Endothelial cell of umbilical vein (primary cell): ENCODE results near the gene CLIP2. TPM values are rescaled to one million over a fixed set of nuclear protein-coding genes. Genes with fewer than 3 reads are reported as not detected.

Experiments
- BruUV-seq: library from RNA; stranded (reverse); fragments of 400-500 nt; replicated peaks from 2 replicates; lab custom pipeline; 2021; lab: Mats Ljungman, UMichigan
- CTCF ChIA-PET: fragments of 300-600, 350-600 bp; sonication (Branson Sonifier 250); formaldehyde crosslinking; loops from one replicate; lab custom pipeline; 2021; ENCODE audit warnings: antibody characterized with exemption, inconsistent platforms; lab: Charles Lee
- POLR2A ChIA-PET: fragments of 300-600, 350-600 bp; sonication (Branson Sonifier 250); formaldehyde crosslinking; loops from one replicate; lab custom pipeline; 2021; ENCODE audit warnings: antibody characterized with exemption, inconsistent platforms; lab: Charles Lee
- DNase-seq: peaks from one replicate; pipeline ENCODE4 v3.0.0-alpha.2; 2011; ENCODE audit warnings: low read depth, low spot score
- FAIRE-seq: peaks from 2 replicates; lab custom pipeline; 2011; peaks lifted over from hg19 to GRCh38; lab: Jason Lieb, UNC
- H2AFZ ChIP-seq: 2 replicates; pipeline ENCODE4 v1.6.0; 2012; ENCODE audit warnings: low read depth, low read length, control low read depth, inconsistent platforms
- H3K27ac ChIP-seq: 2 replicates; pipeline ENCODE4 v1.5.1; 2011; ENCODE audit warnings: low read depth, mild to moderate bottlenecking, control low read depth, low read length, moderate library complexity; ENCODE audit not compliant: insufficient read depth
- H3K27me3 ChIP-seq, 2 experiments: 2 replicates each; pipeline versions ENCODE4 v1.6.0 to v1.6.1; 2011; ENCODE audit warnings: low read length in 2 of 2, mixed read lengths in 1 of 2; ENCODE audit not compliant: control insufficient read depth in 2 of 2, insufficient read depth in 2 of 2
- H3K36me3 ChIP-seq, 2 experiments: 2 replicates in 1 of 2; 3 replicates in 1 of 2; pipeline ENCODE4 v1.5.1; 2011; ENCODE audit warnings: low read length in 2 of 2, mild to moderate bottlenecking in 1 of 2, moderate library complexity in 1 of 2; ENCODE audit not compliant: control insufficient read depth in 2 of 2, insufficient read depth in 2 of 2; ENCODE audit errors: extremely low read depth in 1 of 2
- H3K4me1 ChIP-seq: 3 replicates; pipeline ENCODE4 v1.5.1; 2011; ENCODE audit warnings: mild to moderate bottlenecking, low read length; ENCODE audit not compliant: control insufficient read depth, insufficient read depth; ENCODE audit errors: extremely low read depth
- H3K4me2 ChIP-seq: 2 replicates; pipeline ENCODE4 v1.6.1; 2011; ENCODE audit warnings: low read length, control low read depth, mixed read lengths; ENCODE audit not compliant: insufficient read depth
- H3K4me3 ChIP-seq, 3 experiments: fragments of 200-600 bp in 1 of 3; sonication (generic), shearing (Covaris generic) in 1 of 3; replicated peaks in 1 of 3; 2 replicates each; pipeline ENCODE4 v1.5.1; 2011 to 2016; ENCODE audit warnings: control low read depth in 3 of 3, low read length in 3 of 3, mild to moderate bottlenecking in 2 of 3, inconsistent platforms in 1 of 3, low read depth in 1 of 3, moderate library complexity in 1 of 3; ENCODE audit not compliant: insufficient read depth in 1 of 3
- H3K79me2 ChIP-seq: 2 replicates; pipeline ENCODE4 v1.6.0; 2012; ENCODE audit warnings: low read length, inconsistent platforms; ENCODE audit not compliant: control insufficient read depth, insufficient read depth
- H3K9ac ChIP-seq: replicated peaks from 2 replicates; pipeline ENCODE3; 2011; ENCODE audit warnings: low read length, control low read depth; ENCODE audit not compliant: insufficient read depth; ENCODE audit errors: extremely low read depth
- H3K9me1 ChIP-seq: replicated peaks from 3 replicates; pipeline ENCODE4 v1.6.0; 2011; ENCODE audit warnings: mild to moderate bottlenecking, low read length; ENCODE audit not compliant: control insufficient read depth, insufficient read depth; ENCODE audit errors: extremely low read depth
- H3K9me3 ChIP-seq: replicated peaks from 2 replicates; pipeline ENCODE4 v1.5.1; 2012; ENCODE audit warnings: low read length, inconsistent platforms; ENCODE audit not compliant: control insufficient read depth, insufficient read depth
- H4K20me1 ChIP-seq: replicated peaks from 2 replicates; pipeline ENCODE3; 2011; ENCODE audit warnings: mild to moderate bottlenecking, low read length; ENCODE audit not compliant: control insufficient read depth, insufficient read depth; ENCODE audit errors: extremely low read depth
- EZH2 ChIP-seq: IDR thresholded peaks from 2 replicates; pipeline ENCODE4 v1.6.1; 2012; ENCODE audit warnings: borderline replicate concordance, low read depth, mild to moderate bottlenecking, moderate library complexity, low read length, inconsistent platforms; ENCODE audit not compliant: severe bottlenecking
- FOS ChIP-seq: IDR thresholded peaks from 2 replicates; pipeline ENCODE4 v1.6.1; 2011; ENCODE audit warnings: mild to moderate bottlenecking, low read length, moderate library complexity, borderline replicate concordance; ENCODE audit not compliant: insufficient read depth
- GATA2 ChIP-seq: IDR thresholded peaks from 2 replicates; pipeline ENCODE4 v1.7.0; 2011; ENCODE audit warnings: low read depth, mild to moderate bottlenecking, moderate library complexity, mixed read lengths, low read length; ENCODE audit not compliant: insufficient read length, insufficient read depth
- JUN ChIP-seq: IDR thresholded peaks from 2 replicates; pipeline ENCODE4 v1.6.1; 2011; ENCODE audit warnings: borderline replicate concordance, low read depth; ENCODE audit not compliant: insufficient read length, insufficient read depth
- MYC ChIP-seq: IDR thresholded peaks from one replicate; pipeline ENCODE4 v1.6.1; 2011; ENCODE audit warnings: mild to moderate bottlenecking, low read depth, low read length
- POLR2A ChIP-seq: IDR thresholded peaks from 2 replicates; pipeline ENCODE4 v1.6.1; 2012; ENCODE audit warnings: low read depth, mild to moderate bottlenecking, control low read depth, low read length
- POLR2AphosphoS5 ChIP-seq: IDR thresholded peaks from 2 replicates; pipeline ENCODE4 v1.6.1; 2012; ENCODE audit warnings: low read depth, mild to moderate bottlenecking, control low read depth, low read length, moderate library complexity; ENCODE audit not compliant: insufficient read depth
- dilution Hi-C: fragments of 300-500 bp; cut with MboI; formaldehyde crosslinking; loops from one replicate; pipeline ENCODE4 v1.15.0; 2019; ENCODE audit warnings: low sequenced_read_pairs; ENCODE audit not compliant: extremely low pct_ligation_motif_present
- intact Hi-C: fragments of 100-400 bp; cut with micrococcal nuclease; formaldehyde crosslinking; loops from one replicate; pipeline ENCODE4 v1.10.0; 2022
- polyA plus RNA-seq, 4 experiments: library from polyadenylated mRNA; depleted of rRNA in 3 of 4; stranded (reverse) in 3 of 4; unstranded in 1 of 4; fragments of >200 nt; gene quantifications; 2 replicates each; pipeline versions ENCODE4 v1.2.1 to v1.2.3, GENCODE V29; 2011 to 2012; ENCODE audit warnings: missing spikeins in 1 of 4
- total RNA-seq: library from RNA; stranded (reverse); gene quantifications from 2 replicates; pipeline ENCODE4 v1.2.3, GENCODE V29; 2021
- TF ChIP-seq, protein P1 (sequence below), 2 donors: IDR thresholded peaks; 1 replicate in 1 of 2; 2 replicates in 1 of 2; pipeline ENCODE4 v1.5.1; 2011; ENCODE audit warnings: low read length in 2 of 2, mild to moderate bottlenecking in 2 of 2, moderate library complexity in 2 of 2, control low read depth in 1 of 2, inconsistent platforms in 1 of 2, low read depth in 1 of 2; ENCODE audit not compliant: insufficient read depth in 1 of 2; ENCODE audit errors: extremely low read depth in 1 of 2
- TF ChIP-seq, protein P2 (sequence below): IDR thresholded peaks from 2 replicates; pipeline ENCODE4 v1.6.1; 2011; ENCODE audit not compliant: insufficient read depth, insufficient read length

CLIP2 gene
- total and polyA plus RNA-seq, 2 donors (not counting 3 experiments of a cell fraction or from before 2014, with no cell fraction given): 8.3 to 37.1 TPM

DNA sequence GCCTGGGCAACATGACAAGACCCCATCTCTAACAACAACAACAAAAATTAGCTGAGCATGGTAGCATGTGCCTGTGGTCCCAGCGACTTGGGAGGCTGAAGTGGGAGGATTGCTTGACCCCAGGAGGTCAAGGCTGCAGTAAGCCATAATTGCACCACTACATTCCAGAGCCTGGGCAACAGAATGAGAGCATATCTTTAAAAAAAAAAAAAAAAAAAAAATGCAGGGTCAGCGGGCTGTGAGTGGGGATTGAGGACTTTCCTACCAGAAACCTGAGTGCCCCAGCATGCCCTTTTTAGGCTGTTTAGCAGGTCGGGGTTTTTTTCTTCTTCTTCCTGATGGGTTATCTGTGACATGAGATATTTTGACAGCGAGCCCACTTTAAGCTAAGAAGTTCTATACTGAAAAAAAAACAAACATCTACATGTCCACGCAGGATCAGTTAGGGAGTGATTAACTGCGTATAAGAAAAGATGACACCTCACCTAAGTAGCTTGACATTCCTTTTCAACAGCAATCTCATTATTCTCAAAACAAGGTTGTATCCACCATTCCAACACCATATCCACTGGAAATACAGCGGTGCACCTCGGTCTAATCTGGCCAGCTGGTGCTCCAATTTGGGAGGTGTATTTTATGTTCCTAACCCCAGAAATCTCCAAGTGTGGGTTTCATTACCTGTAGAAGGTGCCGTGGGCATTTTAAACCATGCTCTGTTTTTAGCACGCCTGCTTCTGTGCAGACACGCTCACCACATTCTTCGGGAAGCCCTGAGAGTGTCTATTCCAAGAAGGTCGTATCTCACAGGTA lies 21.2 kb upstream of the CLIP2 start:
- Histone ChIP-seq H3K27me3 (no peaks in the 10 kb centered on the region), H3K9ac (no peak overlapping the region), H3K27ac (no peak overlapping the region), H2AFZ (no peak overlapping the region), H3K4me3 (no peak overlapping the region), H3K79me2 (no peaks in the 10 kb centered on the region), H3K9me3 (no peaks in the 10 kb centered on the region), H3K9me1 (no peaks in the 10 kb centered on the region), H3K4me1 (peaks cover 15% of the 10 kb centered on the region), H3K4me2 (no peak overlapping the region), H3K36me3 (no peaks in the 10 kb centered on the region), H4K20me1 (no peaks in the 10 kb centered on the region)
- ChIA-PET POLR2A (no interaction called here), CTCF (interaction anchor here (1.0 to 1.9 kb wide), 3 partner anchors 14 to 133 kb away, joined by 3 to 7 read pairs (median 5); partner anchors contain the start of gene RFC2)
- dilution Hi-C loops (no loop called here), intact Hi-C loops (no loop called here)
- TF ChIP-seq, protein P1, sequence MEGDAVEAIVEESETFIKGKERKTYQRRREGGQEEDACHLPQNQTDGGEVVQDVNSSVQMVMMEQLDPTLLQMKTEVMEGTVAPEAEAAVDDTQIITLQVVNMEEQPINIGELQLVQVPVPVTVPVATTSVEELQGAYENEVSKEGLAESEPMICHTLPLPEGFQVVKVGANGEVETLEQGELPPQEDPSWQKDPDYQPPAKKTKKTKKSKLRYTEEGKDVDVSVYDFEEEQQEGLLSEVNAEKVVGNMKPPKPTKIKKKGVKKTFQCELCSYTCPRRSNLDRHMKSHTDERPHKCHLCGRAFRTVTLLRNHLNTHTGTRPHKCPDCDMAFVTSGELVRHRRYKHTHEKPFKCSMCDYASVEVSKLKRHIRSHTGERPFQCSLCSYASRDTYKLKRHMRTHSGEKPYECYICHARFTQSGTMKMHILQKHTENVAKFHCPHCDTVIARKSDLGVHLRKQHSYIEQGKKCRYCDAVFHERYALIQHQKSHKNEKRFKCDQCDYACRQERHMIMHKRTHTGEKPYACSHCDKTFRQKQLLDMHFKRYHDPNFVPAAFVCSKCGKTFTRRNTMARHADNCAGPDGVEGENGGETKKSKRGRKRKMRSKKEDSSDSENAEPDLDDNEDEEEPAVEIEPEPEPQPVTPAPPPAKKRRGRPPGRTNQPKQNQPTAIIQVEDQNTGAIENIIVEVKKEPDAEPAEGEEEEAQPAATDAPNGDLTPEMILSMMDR (IDR thresholded peaks at IDR 0.05; ENCODE audit: extremely low read depth in 1 of 2, insufficient read depth in 1 of 2, low read depth in 1 of 2, low read length in 2 of 2): no peak
- TF ChIP-seq POLR2A (no peak), MYC (no peak), POLR2AphosphoS5 (no peak), FOS (no peak), JUN (no peak), EZH2 (no peak), GATA2 (no peak)
- TF ChIP-seq, protein P2, sequence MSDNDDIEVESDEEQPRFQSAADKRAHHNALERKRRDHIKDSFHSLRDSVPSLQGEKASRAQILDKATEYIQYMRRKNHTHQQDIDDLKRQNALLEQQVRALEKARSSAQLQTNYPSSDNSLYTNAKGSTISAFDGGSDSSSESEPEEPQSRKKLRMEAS: no peak
- FAIRE-seq (no peak), DNase-seq (no peak)
- no TSS peak for BruUV-seq
